ENCODE results near the gene FAM107B. TPM values are rescaled to one million over a fixed set of nuclear protein-coding genes. Genes with fewer than 3 reads are reported as not detected.

The FAM107B gene
- total RNA-seq, 5 donors from 2014 or later (not counting 1 experiment from before 2014, with no cell fraction given): 175 to 298 (median 214) TPM

GRCh38 chr10:14803827-14804226 is 29.1 kb upstream of the FAM107B start:
- POLR2A ChIA-PET: no interaction called here

GRCh38 chr10:14801723-14802122 is 27.0 kb upstream of the FAM107B start:
- no peaks in the 10 kb centered on the region for H3K27me3 Mint-ChIP-seq
- no peak for DNase-seq
- 88% methylated on average over 5 of the region's 5 CpGs for WGBS (ENCODE audit: insufficient coverage)

More at GRCh38 chr10:14803827-14804226, 29.1 kb upstream of the FAM107B start:
- Mint-ChIP-seq H3K9me3 (no peaks in the 10 kb centered on the region), H3K4me1 (peaks cover 0 to 5% (median 4%) of the 10 kb centered on the region in 3 donors), H3K4me3 (no peak overlapping the region), H3K27ac (no peak overlapping the region), H3K27me3 (no peaks in the 10 kb centered on the region), H3K36me3 (no peaks in the 10 kb centered on the region)
- no CpG with 5 or more reads among the region's 1 CpG for WGBS (ENCODE audit: insufficient coverage)
- CTCF ChIA-PET: no interaction called here
- no peak for DNase-seq
- H3K27me3 ChIP-seq (replicated peaks in 1 of 2; ENCODE audit: control insufficient read depth in 2 of 2, extremely low read depth in 1 of 2, insufficient read depth in 2 of 2, low read length in 1 of 2): no peaks in the 10 kb centered on the region
- H3K27ac ChIP-seq (ENCODE audit: low read length): no peak overlapping the region
- H3K36me3 ChIP-seq (ENCODE audit: control insufficient read depth in 2 of 2, extremely low read depth in 1 of 2, insufficient read depth in 1 of 2, low read length in 1 of 2): no peaks in the 10 kb centered on the region
- H3K4me3 ChIP-seq (ENCODE audit: control insufficient read depth in 1 of 2, extremely low read depth in 1 of 2, low read length in 1 of 2): no peak overlapping the region
- ATAC-seq (replicated peaks in 1 of 4): no peak
- H3K9me3 ChIP-seq: no peaks in the 10 kb centered on the region
- H3K4me1 ChIP-seq (ENCODE audit: control insufficient read depth in 1 of 2, extremely low read depth in 1 of 2, insufficient read depth in 2 of 2, low read length in 2 of 2): no peaks in the 10 kb centered on the region

GRCh38 chr10:14800397-14800796 is 25.7 kb upstream of the FAM107B start:
- Mint-ChIP-seq H3K4me3 (no peak overlapping the region), H3K4me1 (peaks cover 0 to 3% (median 0%) of the 10 kb centered on the region in 3 donors), H3K27me3 (no peaks in the 10 kb centered on the region), H3K9me3 (no peaks in the 10 kb centered on the region), H3K36me3 (no peaks in the 10 kb centered on the region), H3K27ac (no peak overlapping the region)
- ChIA-PET CTCF (no interaction called here), POLR2A (no interaction called here)
- no peak for ATAC-seq (replicated peaks in 1 of 4)
- H3K27me3 ChIP-seq (replicated peaks in 1 of 2; ENCODE audit: control insufficient read depth in 2 of 2, extremely low read depth in 1 of 2, insufficient read depth in 2 of 2, low read length in 1 of 2): no peaks in the 10 kb centered on the region
- H3K27ac ChIP-seq (ENCODE audit: low read length): no peak overlapping the region
- no peaks in the 10 kb centered on the region for H3K36me3 ChIP-seq (ENCODE audit: control insufficient read depth in 2 of 2, extremely low read depth in 1 of 2, insufficient read depth in 1 of 2, low read length in 1 of 2)
- H3K9me3 ChIP-seq: no peaks in the 10 kb centered on the region
- H3K4me1 ChIP-seq (ENCODE audit: control insufficient read depth in 1 of 2, extremely low read depth in 1 of 2, insufficient read depth in 2 of 2, low read length in 2 of 2): no peaks in the 10 kb centered on the region
- no peak for DNase-seq
- WGBS (ENCODE audit: insufficient coverage): no CpG with 5 or more reads among the region's 1 CpG
- H3K4me3 ChIP-seq (ENCODE audit: control insufficient read depth in 1 of 2, extremely low read depth in 1 of 2, low read length in 1 of 2): no peak overlapping the region

More at GRCh38 chr10:14801723-14802122, 27.0 kb upstream of the FAM107B start:
- Mint-ChIP-seq H3K27ac (no peak overlapping the region), H3K36me3 (no peaks in the 10 kb centered on the region), H3K4me3 (no peak overlapping the region), H3K4me1 (peaks cover 0 to 3% (median 0%) of the 10 kb centered on the region in 3 donors), H3K9me3 (no peaks in the 10 kb centered on the region)
- Histone ChIP-seq H3K27ac (ENCODE audit: low read length) (no peak overlapping the region), H3K4me3 (ENCODE audit: control insufficient read depth in 1 of 2, extremely low read depth in 1 of 2, low read length in 1 of 2) (no peak overlapping the region), H3K27me3 (replicated peaks in 1 of 2; ENCODE audit: control insufficient read depth in 2 of 2, extremely low read depth in 1 of 2, insufficient read depth in 2 of 2, low read length in 1 of 2) (no peaks in the 10 kb centered on the region), H3K9me3 (no peaks in the 10 kb centered on the region), H3K36me3 (ENCODE audit: control insufficient read depth in 2 of 2, extremely low read depth in 1 of 2, insufficient read depth in 1 of 2, low read length in 1 of 2) (no peaks in the 10 kb centered on the region), H3K4me1 (ENCODE audit: control insufficient read depth in 1 of 2, extremely low read depth in 1 of 2, insufficient read depth in 2 of 2, low read length in 2 of 2) (no peaks in the 10 kb centered on the region)
- ATAC-seq (replicated peaks in 1 of 4): no peak
- ChIA-PET POLR2A (interaction anchor here (0.5 to 0.7 kb wide), 2 partner anchors 170 to 1185 kb away, joined by 3 to 6 read pairs; no protein-coding TSS in a partner anchor), CTCF (no interaction called here)

GRCh38 chr10:14798636-14799035 is 23.9 kb upstream of the FAM107B start:
- no peak overlapping the region for H3K27ac ChIP-seq (ENCODE audit: low read length)
- Mint-ChIP-seq H3K36me3 (no peaks in the 10 kb centered on the region), H3K27ac (no peak overlapping the region), H3K4me1 (peaks cover 0 to 3% (median 0%) of the 10 kb centered on the region in 3 donors), H3K27me3 (no peaks in the 10 kb centered on the region), H3K9me3 (no peaks in the 10 kb centered on the region), H3K4me3 (no peak overlapping the region)
- WGBS (ENCODE audit: insufficient coverage): no CpG with 5 or more reads among the region's 5 CpGs
- H3K9me3 ChIP-seq: no peaks in the 10 kb centered on the region
- no peaks in the 10 kb centered on the region for H3K27me3 ChIP-seq (replicated peaks in 1 of 2; ENCODE audit: control insufficient read depth in 2 of 2, extremely low read depth in 1 of 2, insufficient read depth in 2 of 2, low read length in 1 of 2)
- DNase-seq: no peak
- no peak overlapping the region for H3K4me3 ChIP-seq (ENCODE audit: control insufficient read depth in 1 of 2, extremely low read depth in 1 of 2, low read length in 1 of 2)
- no peaks in the 10 kb centered on the region for H3K36me3 ChIP-seq (ENCODE audit: control insufficient read depth in 2 of 2, extremely low read depth in 1 of 2, insufficient read depth in 1 of 2, low read length in 1 of 2)
- POLR2A ChIA-PET: interaction anchor here in 1 of 2 donors (0.7 kb wide), 1 partner anchor 30 kb away, joined by 3 read pairs; no protein-coding TSS in a partner anchor
- CTCF ChIA-PET: no interaction called here
- H3K4me1 ChIP-seq (ENCODE audit: control insufficient read depth in 1 of 2, extremely low read depth in 1 of 2, insufficient read depth in 2 of 2, low read length in 2 of 2): no peaks in the 10 kb centered on the region
- no peak for ATAC-seq (replicated peaks in 1 of 4)

GRCh38 chr10:14787938-14788337 is 13.2 kb upstream of the FAM107B start:
- ChIA-PET POLR2A (interaction anchor here (0.5 to 0.6 kb wide), 2 partner anchors 87 to 283 kb away, joined by 5 to 9 read pairs; no protein-coding TSS in a partner anchor), CTCF (interaction anchor here in 1 of 2 donors (0.7 kb wide), 1 partner anchor 103 kb away, joined by 3 read pairs; no protein-coding TSS in a partner anchor)
- H3K9me3 ChIP-seq: no peaks in the 10 kb centered on the region
- H3K27me3 ChIP-seq (replicated peaks in 1 of 2; ENCODE audit: control insufficient read depth in 2 of 2, extremely low read depth in 1 of 2, insufficient read depth in 2 of 2, low read length in 1 of 2): peaks cover 0 to 3% of the 10 kb centered on the region in 2 experiments
- DNase-seq (no peak), ATAC-seq (replicated peaks in 1 of 4) (no peak)
- no peak overlapping the region for H3K4me3 Mint-ChIP-seq
- no peaks in the 10 kb centered on the region for H3K36me3 Mint-ChIP-seq
- H3K27ac ChIP-seq (ENCODE audit: low read length): no peak overlapping the region
- H3K4me1 ChIP-seq (ENCODE audit: control insufficient read depth in 1 of 2, extremely low read depth in 1 of 2, insufficient read depth in 2 of 2, low read length in 2 of 2): no peaks in the 10 kb centered on the region
- H3K4me3 ChIP-seq (ENCODE audit: control insufficient read depth in 1 of 2, extremely low read depth in 1 of 2, low read length in 1 of 2): no peak overlapping the region
- WGBS (ENCODE audit: insufficient coverage): 100% methylated on average over 2 of the region's 5 CpGs
- H3K27ac Mint-ChIP-seq: no peak overlapping the region
- peaks cover 0 to 7% (median 0%) of the 10 kb centered on the region in 3 donors for H3K9me3 Mint-ChIP-seq
- H3K27me3 Mint-ChIP-seq: peaks cover 0 to 2% of the 10 kb centered on the region in 2 donors
- no peaks in the 10 kb centered on the region for H3K36me3 ChIP-seq (ENCODE audit: control insufficient read depth in 2 of 2, extremely low read depth in 1 of 2, insufficient read depth in 1 of 2, low read length in 1 of 2)
- peaks cover 0 to under 1% (median under 1%) of the 10 kb centered on the region in 3 donors for H3K4me1 Mint-ChIP-seq

GRCh38 chr10:14784459-14785055 is 9.9 kb upstream of the FAM107B start:
- ATAC-seq (replicated peaks in 1 of 4): no peak
- Histone ChIP-seq H3K36me3 (ENCODE audit: control insufficient read depth in 2 of 2, extremely low read depth in 1 of 2, insufficient read depth in 1 of 2, low read length in 1 of 2) (no peaks in the 10 kb centered on the region), H3K9me3 (no peaks in the 10 kb centered on the region), H3K27me3 (replicated peaks in 1 of 2; ENCODE audit: control insufficient read depth in 2 of 2, extremely low read depth in 1 of 2, insufficient read depth in 2 of 2, low read length in 1 of 2) (peaks cover 0 to 3% of the 10 kb centered on the region in 2 experiments), H3K4me1 (ENCODE audit: control insufficient read depth in 1 of 2, extremely low read depth in 1 of 2, insufficient read depth in 2 of 2, low read length in 2 of 2) (peaks cover 0 to 3% of the 10 kb centered on the region in 2 experiments), H3K4me3 (ENCODE audit: control insufficient read depth in 1 of 2, extremely low read depth in 1 of 2, low read length in 1 of 2) (no peak overlapping the region), H3K27ac (ENCODE audit: low read length) (no peak overlapping the region)
- ChIA-PET POLR2A (interaction anchor here in 1 of 2 donors (0.6 kb wide), 1 partner anchor 38 kb away, joined by 8 read pairs; no protein-coding TSS in a partner anchor), CTCF (no interaction called here)
- no peaks in the 10 kb centered on the region for H3K36me3 Mint-ChIP-seq
- 100% methylated on average over 1 of the region's 5 CpGs for WGBS (ENCODE audit: insufficient coverage)
- H3K4me3 Mint-ChIP-seq: no peak overlapping the region
- no peak overlapping the region for H3K27ac Mint-ChIP-seq
- DNase-seq: no peak
- peaks cover 0 to 7% (median 0%) of the 10 kb centered on the region in 3 donors for H3K9me3 Mint-ChIP-seq
- H3K27me3 Mint-ChIP-seq: no peaks in the 10 kb centered on the region
- H3K4me1 Mint-ChIP-seq: peaks cover 4 to 7% (median 5%) of the 10 kb centered on the region in 3 donors

Data from T-cell (primary cell).